Left renal pelvis (tissue), 4 donors: ENCODE data around the gene GNAI2. TPM values are rescaled to one million over a fixed set of nuclear protein-coding genes. Genes with fewer than 3 reads are reported as not detected.

ENCODE experiments used
- DNase-seq, 4 donors: peaks; one replicate each; pipeline ENCODE4 v3.0.0-alpha.2; 2013; ENCODE audit warnings: low read depth in 4 of 4, low spot score in 3 of 4
- polyA plus RNA-seq, 4 donors: library from polyadenylated mRNA; unstranded; fragments of 120-200 nt; gene quantifications; one replicate each; pipeline ENCODE4 v1.2.1, GENCODE V29; 2013; ENCODE audit not compliant: insufficient read length in 4 of 4

GNAI2 gene
- polyA plus RNA-seq: 100 to 1,000 TPM; 190 to 248 (median 214) TPM

DNA sequence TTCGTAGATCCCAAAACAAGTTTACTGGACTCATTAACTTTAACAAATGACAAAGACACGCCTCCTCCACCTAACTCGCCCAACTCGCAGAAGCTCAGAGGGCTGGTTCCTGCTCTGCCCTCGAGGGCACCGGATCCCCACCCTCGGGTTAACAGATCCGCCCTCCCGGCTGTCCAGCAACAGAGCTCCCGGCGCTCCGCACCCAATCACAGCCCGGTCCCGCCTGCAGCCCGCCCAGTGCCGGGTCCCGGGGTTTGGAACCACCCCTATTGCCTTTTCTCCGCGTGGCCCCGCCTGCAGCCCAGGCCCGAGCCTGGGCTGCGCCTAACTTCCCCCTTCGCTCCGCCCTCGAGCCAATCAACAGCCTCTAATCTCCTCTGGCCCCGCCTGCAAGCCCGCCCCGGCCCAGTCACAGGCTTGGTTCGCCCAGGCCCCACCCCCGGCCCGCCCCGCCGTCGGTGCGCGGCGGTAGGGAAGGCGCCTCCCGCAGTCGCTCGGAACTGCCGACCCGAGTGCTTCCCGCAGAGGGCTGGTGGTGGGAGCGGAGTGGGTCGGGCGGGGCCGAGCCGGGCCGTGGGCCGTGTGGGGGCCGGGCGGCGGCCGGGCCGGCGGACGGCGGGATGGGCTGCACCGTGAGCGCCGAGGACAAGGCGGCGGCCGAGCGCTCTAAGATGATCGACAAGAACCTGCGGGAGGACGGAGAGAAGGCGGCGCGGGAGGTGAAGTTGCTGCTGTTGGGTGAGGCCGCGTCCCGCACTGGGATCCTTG, at the start of gene GNAI2:
TSS of gene GNAI2 (plus strand) at position 489 of the 768 bp plus-strand sequence. CDS start at position 621, 132 bp downstream.
- DNase-seq: peak; percentile 93 to 97 (median 96)

DNA sequence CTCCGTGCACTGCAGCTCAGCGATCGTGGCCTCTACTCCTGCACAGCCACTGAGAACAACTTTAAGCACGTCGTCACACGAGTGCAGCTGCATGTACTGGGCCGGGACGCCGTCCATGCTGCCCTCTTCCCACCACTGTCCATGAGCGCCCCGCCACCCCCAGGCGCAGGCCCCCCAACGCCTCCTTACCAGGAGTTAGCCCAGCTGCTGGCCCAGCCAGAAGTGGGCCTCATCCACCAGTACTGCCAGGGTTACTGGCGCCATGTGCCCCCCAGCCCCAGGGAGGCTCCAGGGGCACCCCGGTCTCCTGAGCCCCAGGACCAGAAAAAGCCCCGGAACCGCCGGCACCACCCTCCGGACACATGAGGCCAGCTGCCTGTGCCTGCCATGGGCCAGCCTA, 48.3 kb upstream of the GNAI2 start:
- no peak for DNase-seq

DNA sequence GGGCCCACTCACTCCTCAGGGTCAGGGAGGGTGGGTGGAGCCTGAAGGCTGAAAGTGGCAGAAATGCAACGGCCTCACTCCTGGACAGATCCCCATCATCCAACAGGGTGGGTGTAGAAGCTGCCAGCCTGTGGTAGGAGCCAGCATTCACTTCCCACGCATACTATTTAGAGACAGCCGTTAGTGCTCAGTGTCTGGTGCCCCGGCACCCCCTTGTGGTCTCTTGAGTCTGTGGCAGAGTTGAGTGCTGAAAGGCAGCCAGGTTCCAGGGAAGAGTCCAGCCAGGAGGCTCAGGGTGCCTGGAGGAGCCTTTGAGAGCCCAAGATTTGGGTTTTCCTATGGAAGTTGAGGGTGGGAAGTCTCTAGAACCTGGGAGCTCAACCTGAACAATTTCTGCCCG, 46.7 kb upstream of the GNAI2 start:
- DNase-seq: peak in 2 of 4 donors; percentile 64 to 69

DNA sequence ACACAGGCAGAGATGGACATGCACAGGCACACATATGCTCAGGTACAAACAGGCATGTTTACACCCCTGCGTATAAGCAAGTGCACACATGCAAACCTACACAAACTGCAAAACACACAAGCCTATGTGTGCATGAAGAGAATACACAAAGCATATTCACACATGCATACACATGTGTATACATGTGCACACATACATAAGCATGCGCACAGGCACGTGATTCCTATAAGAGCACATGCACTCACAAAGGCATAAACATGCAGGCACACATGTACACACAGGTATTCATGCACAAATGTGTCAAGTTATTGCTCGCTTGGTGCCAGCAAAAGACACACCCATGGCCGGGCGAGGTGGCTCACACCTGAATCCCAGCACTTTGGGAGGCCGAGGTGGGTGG, 46.0 kb upstream of the GNAI2 start:
- no peak for DNase-seq

DNA sequence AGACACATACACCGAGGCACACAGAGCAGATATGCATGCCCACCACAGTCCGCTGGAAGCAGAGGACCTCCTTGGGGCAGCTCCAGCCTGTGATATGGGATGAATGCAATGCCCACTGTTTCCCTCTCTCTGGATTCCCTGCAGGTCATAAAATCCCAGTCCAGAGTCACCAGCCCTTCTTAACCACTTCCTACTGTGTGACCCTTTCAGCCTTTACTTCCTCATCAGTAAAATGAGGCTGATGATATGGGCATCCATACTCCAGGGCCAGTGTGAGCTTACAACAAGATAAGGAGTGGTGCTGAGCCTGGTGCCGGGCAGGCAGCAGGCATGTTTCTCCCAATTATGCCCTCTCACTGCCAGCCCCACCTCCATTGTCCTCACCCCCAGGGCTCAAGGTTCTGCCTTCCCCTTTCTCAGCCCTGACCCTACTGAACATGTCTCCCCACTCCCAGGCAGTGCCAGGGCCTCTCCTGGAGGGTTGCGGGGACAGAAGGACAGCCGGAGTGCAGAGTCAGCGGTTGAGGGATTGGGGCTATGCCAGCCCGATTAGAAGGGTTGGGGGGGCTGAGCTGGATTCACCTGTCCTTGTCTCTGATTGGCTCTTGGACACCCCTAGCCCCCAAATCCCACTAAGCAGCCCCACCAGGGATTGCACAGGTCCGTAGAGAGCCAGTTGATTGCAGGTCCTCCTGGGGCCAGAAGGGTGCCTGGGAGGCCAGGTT, 44.9 kb upstream of the GNAI2 start, which contains the start of gene GNAT1:
TSS of gene GNAT1 (plus strand) at position 675 of the 725 bp plus-strand sequence. CDS start 116 bp downstream, outside the sequence.
- DNase-seq: no peak

DNA sequence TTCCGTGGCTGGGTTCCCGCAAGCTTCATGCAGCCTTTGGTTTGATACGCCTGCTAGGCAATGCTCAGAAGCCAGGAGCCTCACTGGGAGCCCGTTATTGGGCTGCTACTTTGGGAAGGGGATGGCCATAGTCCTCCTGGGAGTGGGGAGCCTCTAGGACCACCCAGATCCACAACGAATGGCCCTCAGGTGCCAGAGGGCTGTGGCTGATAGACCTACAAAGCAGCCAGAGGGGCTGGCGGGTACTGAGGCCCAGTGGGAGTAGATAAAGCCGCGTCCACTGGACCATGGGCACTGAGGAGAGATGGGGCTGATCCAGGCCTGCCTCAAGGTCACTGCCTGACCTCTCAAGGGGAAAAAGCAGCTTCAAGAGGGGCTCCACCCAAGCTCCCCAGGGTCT, 43.9 kb upstream of the GNAI2 start:
- DNase-seq: no peak

DNA sequence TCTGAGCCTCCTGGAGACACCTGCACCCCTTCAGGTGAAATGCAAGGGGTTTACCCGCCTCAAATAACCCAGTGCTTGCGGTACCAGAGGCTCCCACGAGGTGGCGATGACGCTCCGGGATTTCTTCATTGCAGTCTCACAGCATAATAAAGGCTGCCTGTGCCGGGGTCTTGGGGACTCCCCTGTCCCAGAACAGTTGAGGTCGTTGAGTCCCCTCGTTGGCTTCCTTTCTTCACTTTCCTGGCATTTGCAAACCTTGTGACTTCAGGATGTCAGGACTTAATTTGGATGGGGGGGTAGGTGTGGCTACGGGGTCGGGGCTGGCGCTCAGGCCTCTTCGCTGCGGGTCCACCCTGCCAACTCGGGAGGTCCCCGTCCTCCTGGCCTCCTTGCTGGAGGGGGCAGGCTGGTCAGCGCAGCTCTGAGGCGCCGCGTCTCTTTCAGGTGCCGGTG, 43.3 kb upstream of the GNAI2 start:
- peak in 2 of 4 donors; percentile 57 to 64 for DNase-seq

DNA sequence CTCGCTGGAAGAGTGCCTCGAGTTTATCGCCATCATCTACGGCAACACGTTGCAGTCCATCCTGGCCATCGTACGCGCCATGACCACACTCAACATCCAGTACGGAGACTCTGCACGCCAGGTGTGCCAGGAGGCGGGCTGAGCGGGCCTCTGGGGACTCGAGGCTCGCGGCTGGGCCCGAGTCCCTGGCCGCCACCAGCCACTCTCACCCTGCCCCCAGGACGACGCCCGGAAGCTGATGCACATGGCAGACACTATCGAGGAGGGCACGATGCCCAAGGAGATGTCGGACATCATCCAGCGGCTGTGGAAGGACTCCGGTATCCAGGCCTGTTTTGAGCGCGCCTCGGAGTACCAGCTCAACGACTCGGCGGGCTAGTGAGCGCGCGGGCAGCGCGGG, 42.7 kb upstream of the GNAI2 start:
- no peak for DNase-seq

DNA sequence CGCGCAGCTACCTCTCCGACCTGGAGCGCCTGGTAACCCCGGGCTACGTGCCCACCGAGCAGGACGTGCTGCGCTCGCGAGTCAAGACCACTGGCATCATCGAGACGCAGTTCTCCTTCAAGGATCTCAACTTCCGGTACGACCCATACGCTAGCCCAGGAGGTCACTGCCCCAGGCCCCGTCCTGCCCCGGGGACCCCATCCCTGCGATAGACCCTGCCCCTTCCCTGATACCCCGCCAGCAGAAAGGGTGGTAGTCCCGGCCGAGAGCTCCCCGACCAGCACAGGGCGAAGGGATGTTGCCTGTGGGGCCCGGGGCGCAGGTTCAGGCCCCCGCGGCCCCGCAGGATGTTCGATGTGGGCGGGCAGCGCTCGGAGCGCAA, 42.3 kb upstream of the GNAI2 start:
- DNase-seq: no peak

DNA sequence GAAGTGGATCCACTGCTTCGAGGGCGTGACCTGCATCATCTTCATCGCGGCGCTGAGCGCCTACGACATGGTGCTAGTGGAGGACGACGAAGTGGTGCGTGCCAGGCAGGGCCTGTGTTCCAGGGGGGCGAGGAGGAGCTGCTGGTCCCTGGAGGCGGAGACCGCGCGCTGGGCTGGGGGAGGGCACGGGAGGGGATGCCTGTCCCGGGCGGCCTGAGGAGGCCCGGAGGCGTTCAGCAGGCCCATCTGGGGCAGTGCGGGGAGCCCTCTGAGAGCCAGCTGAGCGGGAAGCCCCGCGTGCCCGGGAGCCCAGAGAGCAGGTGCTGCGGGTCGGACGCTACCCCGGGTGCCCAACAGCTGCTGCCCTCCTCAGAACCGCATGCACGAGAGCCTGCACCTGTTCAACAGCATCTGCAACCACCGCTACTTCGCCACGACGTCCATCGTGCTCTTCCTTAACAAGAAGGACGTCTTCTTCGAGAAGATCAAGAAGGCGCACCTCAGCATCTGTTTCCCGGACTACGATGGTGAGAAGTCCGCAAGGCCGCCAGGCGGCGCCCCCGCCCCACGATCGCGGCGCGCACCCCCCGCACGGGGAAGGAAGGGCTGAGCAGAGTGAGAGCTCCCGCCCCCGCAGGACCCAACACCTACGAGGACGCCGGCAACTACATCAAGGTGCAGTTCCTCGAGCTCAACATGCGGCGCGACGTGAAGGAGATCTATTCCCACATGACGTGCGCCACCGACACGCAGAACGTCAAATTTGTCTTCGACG, 41.7 kb upstream of the GNAI2 start:
- peak in 1 of 4 donors; percentile 28 for DNase-seq

DNA sequence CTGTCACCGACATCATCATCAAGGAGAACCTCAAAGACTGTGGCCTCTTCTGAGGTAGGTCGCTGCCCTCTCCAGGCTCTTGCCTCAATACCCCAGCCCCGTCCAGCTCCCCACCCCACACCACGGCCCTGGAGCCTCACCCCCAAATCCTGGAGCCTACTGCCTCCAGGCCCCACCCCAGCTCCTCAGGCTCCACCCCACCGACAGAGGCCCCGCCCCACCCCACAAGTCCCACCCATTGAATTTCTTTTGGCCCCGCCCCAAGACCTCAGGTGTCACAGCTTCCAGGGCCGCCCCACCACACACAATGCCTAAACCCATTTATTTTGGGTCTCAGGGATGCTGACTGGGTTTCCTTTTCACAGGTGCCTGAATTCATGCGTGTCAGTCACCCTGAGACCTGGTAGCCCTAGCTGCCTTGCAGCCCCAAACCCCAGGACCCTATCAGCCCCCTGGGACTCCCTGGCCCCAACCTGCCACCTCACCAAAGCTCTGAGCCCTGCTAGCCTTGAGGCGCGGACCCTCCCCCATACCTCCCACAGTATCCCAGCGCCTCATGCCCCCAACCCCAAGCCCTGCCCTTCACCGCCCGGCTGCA, 41.0 kb upstream of the GNAI2 start:
- DNase-seq: no peak

DNA sequence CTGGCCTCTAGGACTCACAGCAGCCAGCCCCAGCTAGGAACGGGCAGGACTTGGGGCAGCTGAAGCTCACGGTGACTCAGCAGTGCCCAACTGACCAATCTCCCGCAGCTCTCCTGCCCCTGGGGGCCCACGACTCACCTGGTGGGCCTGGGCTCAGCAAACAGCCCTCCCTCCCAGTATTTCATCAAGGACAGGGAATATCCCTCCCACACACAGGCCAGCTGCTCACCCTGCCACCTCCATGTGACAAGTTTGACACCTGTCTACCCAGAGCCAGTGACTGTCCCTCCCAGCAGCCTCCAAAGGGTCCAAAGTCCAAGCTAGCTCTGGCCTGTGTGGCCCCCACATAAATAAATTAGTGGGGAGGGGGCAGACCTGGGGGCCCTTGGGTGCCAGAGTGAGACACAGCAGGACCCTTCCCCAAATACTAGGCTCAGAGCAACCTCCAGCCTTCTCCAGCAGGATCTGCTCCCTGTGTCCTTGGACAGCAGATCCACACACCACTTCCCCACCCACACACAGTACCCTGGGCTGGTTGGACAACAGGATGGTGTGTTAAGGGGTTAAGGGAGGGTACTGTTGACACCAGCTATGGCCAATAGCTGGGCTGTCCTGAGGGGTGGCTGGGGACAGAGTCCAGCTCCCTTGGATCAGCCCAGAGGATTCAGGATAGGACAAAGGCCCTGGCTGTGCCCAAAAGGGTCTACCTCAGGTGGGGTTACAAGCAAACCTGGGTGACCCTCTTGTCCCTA, 40.3 kb upstream of the GNAI2 start:
- DNase-seq: no peak

DNA sequence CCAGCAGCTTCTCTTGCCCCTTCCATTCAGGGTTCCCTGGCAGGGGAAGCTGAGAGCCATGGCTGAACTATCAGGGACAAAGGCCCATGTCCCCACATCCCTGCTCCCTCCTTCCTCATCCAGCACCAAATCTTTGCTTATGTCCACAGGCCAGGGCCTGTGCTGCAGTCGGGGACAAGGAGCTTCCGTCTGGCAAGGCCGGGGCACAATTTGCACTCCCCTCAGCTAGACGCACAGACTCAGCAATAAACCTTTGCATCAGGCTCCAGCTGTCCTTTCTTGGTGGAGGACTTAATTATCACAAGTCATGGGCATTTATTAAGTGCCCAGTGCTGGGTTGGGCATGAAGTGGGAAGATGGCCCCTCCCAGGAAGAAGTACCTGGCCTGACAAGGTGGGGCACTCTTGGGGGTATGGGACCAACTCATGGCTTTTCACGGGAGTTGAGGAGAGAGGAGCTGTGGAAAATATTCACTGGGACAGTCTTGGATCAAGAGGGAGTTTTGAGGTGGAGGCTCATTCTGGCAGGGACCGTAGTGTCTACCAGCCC, 39.7 kb upstream of the GNAI2 start:
- DNase-seq: no peak

DNA sequence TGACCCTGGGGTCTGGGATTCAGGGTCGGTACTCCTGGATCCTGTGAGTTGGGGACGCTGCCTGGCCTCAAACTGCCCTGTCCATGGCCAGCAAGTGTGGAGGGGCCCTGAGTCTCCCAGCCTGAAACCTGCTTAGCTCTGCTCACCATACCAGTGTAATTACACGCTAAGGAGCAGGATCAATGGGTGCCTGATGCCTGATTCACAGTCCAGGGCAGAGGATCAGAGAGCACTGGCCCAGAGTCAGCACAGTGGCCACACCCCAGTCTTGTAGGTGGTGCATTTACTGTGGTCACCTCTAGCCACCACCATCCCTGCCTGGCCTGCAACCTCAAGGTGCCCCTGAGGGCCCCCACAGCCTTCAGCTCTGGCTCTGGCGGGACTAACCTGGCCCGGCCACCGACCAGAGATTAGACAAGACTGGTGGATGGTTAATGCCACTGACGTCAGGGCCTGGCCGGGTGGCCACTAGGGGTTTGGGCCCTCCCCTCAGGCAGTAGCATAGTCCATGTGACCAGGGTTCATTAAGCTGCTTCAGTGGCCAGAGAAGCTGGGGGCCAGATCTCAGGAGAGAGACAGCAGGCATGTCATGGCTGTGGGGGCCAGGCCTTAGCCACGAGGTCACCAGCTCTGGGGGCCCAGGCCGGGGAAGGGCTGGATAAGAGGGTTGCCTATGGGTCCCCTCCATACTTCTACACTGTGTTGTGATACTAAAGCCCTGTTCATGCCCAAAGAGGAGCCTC, 34.3 kb upstream of the GNAI2 start:
- no peak for DNase-seq

DNA sequence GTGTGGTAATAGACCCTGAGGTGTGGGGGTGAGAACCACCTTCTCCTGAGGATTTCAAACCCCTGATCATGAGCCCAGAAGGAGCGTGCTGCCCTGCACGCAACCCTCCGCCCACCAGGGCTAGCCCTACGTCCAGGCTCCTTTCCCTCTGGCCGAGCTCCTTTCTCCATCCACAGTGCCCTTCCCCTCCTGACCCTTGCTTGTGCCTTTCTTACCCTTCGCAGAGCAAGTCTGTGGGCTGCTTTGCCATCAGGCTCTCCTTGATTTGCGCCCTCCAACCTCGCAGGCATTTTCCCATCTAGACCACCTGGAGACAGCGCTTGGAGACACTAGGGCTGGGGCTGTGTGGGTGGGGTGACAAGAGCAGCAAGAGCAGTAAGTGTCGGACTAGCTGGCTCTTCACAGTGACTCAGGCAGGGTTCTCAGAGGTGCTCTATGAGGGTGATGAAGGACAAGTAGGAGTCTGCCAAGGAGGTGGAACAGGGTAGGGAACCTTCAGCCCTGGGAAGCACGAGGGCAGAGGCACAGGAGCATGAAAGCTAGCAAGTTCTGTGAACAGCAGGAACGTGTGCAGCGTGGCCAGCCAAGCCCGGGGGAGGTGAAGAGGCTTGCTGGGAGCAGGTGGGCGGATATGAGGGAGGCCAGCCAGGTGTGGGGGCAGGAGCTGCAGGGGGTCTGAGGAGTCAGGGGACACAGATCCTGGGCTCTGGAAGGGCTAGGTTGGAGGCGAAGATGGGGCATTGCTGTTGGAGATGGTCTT, 33.5 kb upstream of the GNAI2 start:
- no peak for DNase-seq

DNA sequence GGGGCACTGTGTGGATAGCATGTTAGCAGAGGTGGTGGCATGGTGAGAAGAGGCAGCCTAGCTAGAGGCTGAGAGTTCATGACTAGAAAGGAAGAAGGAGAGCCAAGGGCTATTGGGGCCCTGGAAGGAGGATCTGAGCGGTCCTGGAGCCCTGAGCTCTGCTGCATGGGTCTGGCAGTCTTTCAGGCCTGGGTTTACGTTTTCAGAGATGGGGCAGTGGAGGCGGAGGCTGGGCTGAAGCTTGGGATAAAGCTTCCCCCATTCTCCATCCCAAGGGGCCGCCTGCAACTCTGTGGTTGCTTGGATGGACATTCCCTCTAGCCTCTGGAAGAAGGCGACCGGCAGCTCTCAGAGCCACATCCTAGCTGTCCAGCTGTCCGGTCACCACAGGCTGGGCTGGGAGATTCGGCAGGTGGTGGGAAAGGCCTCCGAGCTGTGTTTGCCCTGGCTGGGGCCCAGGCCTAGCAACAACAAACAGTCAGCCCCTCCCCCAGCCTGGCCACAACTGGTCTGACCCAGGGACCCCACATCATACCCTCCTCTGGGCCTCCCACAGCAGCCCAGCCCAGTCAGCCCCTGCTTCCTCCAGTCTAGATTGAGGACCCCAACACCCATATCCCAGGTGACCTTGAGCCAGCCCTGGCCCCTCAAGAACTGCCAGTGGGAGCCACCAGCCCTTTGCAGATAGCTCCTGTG, 32.7 kb upstream of the GNAI2 start:
- DNase-seq: no peak
